Mononuclear cell (primary cell): ENCODE measurements around the gene ABAT. TPM values are rescaled to one million over a fixed set of nuclear protein-coding genes. Genes with fewer than 3 reads are reported as not detected.

Experiments used
- H3K27me3 ChIP-seq: 2 replicates; pipeline ENCODE4 v1.6.0; 2011; ENCODE audit warnings: low read length, control low read depth; ENCODE audit not compliant: insufficient read depth
- H3K4me1 ChIP-seq: 2 replicates; pipeline ENCODE4 v1.5.1; 2011; ENCODE audit warnings: mild to moderate bottlenecking, low read length, control low read depth; ENCODE audit not compliant: insufficient read depth
- H3K4me3 ChIP-seq: 2 replicates; pipeline ENCODE4 v1.5.1; 2011; ENCODE audit warnings: mild to moderate bottlenecking, low read length, moderate library complexity
- H3K9me3 ChIP-seq: 2 replicates; pipeline ENCODE4 v1.5.1; 2011; ENCODE audit warnings: low read depth, mild to moderate bottlenecking, control low read depth, low read length
- total RNA-seq: library from RNA; depleted of rRNA; stranded (reverse); fragments of >200 nt; gene quantifications from one replicate; pipeline ENCODE4 v1.2.3, GENCODE V29; 2012

The ABAT gene
- total RNA-seq, 1 donor, result 2.5 TPM

DNA sequence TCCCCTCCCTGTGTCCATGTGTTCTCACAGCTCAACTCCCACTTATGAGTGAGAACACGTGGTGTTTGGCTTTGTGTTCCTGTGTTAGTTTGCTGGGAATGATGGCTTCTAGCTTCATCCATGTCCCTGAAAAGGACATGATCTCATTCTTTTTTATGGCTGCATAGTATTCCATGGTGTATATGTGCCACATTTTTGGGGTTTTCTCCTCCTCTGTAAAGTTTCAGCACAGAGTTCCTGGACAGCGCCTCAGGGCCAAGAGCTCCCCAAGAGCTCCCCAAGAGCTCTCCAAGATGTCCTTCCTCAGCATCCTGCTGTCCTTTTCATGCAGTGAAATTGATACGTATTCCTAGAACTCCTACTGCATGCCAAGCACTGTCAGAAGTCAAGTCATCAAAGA, 6.9 kb upstream of the ABAT start:
- Histone ChIP-seq H3K4me1 (no peaks in the 10 kb centered on the region), H3K4me3 (no peak overlapping the region), H3K9me3 (no peaks in the 10 kb centered on the region), H3K27me3 (no peaks in the 10 kb centered on the region)

DNA sequence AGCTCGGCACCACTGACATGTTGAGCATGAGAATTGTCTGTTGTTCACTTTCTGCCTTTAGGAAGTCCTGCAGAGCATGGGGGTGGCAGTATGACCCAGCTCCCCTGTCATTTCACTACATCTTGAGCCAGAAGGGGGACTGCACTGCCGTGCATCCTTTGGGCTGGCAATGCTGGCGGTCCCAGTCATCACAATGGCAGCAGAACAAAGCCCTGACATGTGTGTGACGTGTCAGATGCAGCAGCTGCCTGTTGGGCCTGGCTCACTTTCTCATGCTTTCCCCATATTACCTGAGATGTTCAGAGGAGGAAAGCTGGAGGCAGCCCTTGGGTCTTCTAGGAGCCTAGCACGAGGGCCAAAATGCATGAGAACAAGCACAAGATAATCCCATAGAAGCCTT, 6.3 kb upstream of the ABAT start:
- Histone ChIP-seq H3K27me3 (no peaks in the 10 kb centered on the region), H3K4me1 (no peaks in the 10 kb centered on the region), H3K4me3 (no peak overlapping the region), H3K9me3 (no peaks in the 10 kb centered on the region)

DNA sequence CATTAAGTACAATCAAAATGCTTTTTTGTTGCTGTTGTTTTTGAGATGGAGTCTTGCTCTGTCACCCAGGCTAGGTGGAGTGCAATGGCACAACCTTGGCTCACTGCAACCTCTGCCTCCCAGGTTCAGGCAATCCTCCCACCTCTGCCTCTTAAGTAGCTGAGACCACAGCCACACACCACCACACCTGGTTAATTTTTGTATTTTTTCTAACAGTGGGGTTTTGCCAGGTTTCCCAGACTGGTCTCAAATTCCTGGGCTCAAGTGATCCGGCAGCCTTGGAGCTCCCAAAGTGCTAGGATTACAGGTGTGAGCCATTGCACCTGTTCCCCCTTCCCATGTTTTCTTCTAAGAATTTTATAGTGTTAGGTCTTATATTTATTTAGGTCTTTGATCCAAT, 4.9 kb upstream of the ABAT start:
- Histone ChIP-seq H3K9me3 (no peaks in the 10 kb centered on the region), H3K4me3 (no peak overlapping the region), H3K27me3 (no peaks in the 10 kb centered on the region), H3K4me1 (no peaks in the 10 kb centered on the region)

DNA sequence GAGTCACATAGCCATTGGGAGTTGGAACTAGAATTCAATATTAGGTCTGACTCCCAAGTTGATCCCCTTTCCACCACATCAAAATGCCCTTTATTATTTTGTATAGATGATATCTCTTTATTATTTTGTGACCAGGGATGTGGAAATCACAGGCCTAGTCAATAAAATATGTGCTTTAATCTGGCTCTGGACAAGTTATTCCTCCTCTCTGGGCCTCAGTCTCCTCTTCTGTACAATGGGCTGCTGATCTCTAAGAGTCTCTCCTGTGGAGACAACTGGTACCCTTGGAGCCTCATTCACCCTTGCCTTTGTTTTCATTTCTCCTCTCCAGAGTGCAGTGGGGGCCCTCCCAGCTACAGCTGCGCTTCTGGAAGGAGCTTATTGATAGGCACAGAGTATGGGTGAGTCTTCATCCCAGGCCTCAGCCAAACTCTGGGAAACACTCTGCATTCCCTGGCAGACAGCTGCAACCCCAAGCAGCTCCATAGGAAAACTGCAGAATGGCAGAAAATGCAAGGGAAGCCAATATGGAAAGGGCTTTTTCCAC, 4.3 kb upstream of the ABAT start:
- peaks cover 5% of the 10 kb centered on the region for H3K4me1 ChIP-seq
- no peaks in the 10 kb centered on the region for H3K9me3 ChIP-seq
- no peaks in the 10 kb centered on the region for H3K27me3 ChIP-seq
- H3K4me3 ChIP-seq, result no peak overlapping the region

DNA sequence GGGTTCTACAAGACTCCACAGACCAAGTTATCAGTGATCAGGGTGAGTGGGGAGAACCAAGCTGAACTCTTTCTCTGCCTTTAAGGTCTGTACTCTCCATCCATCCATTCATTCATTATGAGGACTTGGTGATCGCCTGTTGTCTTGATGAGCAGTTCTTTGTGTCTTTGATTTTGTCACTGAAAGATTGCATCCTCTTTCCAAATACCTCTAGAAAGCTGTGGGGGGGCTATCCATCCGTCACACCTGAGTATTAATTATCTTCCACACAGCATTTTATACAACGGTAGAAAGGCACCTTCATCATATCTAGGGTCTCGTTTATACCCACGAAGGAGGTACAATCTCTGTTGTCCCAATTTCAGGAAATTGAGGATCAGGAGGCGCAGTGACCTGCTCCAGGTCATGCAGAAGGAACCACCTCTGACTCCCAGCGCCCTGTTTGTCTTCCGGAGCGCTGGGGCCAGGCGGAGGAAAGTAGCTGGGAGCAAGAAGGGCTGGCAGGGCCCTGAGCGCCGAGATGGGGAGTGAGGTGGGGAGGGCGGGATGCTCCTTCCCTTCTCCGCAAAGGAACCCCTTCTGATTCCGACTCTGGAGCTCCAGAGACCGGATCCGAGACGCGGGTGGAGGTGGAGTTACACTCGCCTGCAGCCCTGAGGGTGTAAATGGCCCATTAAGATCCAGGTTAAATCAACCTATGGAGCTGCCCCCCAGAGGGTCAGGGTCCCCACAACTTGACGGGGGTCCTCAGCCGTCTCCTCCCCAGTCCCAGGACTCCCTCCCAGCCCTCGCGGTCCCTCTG, 605 bp upstream of the ABAT start:
- Histone ChIP-seq H3K4me3 (peak overlapping the region; percentile 38), H3K27me3 (no peaks in the 10 kb centered on the region), H3K9me3 (no peaks in the 10 kb centered on the region), H3K4me1 (peaks cover 14% of the 10 kb centered on the region)

DNA sequence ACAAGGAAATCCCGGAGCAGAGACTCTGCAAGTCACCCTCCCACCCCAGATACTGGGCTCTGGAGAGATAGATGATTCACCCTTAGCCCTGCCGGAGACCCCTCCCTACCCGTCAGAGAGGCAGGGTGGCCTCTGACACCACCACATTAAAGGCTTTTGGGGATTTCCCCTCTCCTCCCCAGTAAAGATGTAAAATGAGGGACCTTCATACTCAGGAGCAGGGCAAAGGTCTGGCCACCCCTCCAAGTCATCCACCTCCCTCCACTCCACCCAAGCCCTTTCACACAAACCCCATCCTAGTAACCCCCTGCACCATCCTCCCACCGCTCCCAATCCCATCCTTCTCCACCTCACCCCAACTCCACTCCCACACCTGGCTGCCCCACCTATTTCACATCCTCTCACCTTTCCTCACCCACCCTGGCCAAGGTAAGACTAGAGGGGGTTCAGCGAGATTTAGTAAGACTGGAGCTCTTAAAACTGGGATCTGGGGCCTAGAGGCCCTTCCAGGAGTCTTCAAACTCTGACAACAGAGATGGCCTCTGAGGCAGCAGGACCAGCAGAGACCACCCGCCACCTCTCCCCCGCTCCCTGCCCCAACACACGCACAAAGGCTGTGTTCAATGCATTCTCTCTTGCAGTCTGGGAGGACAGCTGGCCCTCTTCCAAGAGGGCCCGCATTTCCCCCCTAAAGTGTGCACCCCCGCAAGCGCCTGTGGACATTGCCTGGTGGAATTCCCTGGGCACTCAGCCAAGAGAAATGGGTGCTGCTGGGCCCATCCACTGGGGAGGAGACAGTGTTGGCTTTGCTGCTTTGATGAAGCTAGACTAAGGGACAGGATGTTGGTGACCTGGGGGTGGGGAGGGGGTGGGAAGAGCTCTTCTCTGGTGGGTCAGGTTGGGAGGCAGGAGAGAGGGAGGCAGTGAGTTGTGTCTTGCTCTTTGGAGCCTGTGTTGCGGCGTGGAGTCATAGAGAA, 1.1 kb downstream of the ABAT start:
- no peaks in the 10 kb centered on the region for H3K9me3 ChIP-seq
- H3K4me3 ChIP-seq, result peak overlapping the region; percentile 60
- H3K4me1 ChIP-seq, result peaks cover 14% of the 10 kb centered on the region
- no peaks in the 10 kb centered on the region for H3K27me3 ChIP-seq

DNA sequence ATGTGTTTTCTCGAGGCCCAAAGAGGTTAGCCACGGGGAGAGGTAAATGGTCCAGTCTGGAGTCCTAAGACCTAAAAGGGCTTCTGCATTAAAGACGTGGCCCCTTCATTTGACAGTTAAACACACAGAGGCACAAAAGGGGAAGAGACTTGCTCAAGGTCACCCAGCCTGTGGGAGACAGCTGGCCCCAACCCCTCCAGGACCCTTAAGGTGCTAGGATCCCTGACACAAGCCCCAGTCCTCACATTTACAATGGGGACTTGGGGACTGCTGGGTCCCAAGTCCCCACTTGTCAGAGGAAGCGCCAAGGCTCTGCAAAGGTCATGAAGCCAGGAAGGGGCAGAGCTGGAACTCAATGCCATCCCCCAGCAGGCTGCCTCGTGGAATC, 1.7 kb downstream of the ABAT start:
- H3K4me3 ChIP-seq, result no peak overlapping the region
- peaks cover 14% of the 10 kb centered on the region for H3K4me1 ChIP-seq
- no peaks in the 10 kb centered on the region for H3K9me3 ChIP-seq
- no peaks in the 10 kb centered on the region for H3K27me3 ChIP-seq

DNA sequence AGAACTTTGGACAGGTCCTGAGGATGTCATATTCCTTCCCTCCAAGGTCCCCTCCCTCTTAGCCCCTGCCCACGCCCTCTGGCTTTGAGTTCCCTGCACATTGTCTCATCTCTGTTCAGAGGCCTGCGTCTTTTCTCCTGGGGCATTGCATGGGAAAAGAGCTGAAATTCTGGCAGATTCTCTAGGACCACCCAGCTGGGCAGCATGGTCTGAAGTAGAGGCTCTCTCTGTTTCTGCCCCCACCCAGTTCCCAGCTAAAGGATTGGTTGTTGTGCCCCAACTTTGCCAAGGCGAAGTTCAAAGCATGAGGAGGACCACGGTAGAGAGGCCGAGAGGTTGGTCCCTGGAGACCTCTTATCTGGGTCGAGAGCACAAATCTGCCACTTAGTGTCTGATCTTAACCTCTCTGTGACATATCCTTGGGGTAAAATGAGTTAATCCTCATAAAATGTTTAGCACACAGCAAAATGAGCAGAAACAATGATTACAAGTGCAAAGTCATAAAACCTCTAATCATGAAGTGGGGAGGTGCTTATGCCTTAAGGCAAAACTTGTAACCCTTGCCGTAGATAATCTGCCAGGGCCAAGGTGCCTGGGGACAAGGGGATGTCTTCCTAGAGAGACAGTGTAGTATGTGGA, 2.4 kb downstream of the ABAT start:
- no peaks in the 10 kb centered on the region for H3K9me3 ChIP-seq
- H3K4me1 ChIP-seq, result peaks cover 14% of the 10 kb centered on the region
- H3K27me3 ChIP-seq, result no peaks in the 10 kb centered on the region
- no peak overlapping the region for H3K4me3 ChIP-seq

DNA sequence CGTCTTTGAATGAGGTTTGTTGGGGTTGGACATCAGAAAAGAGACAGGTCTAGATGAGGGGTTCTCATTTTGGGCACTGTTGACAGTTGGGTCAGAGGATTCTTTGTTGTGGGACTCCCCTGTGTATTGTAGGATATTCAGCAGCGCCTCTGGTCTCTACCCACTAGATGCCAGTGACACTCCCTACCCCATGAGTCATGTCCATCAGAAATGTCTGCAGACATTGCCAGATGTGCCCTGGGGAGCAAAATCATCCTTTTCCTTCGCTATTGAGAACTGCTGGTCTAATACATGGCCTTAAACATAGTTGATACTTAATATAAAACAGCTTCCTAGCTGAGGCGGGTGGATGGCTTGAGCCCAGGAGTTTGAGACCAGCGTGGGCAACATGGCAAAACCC, 3.1 kb downstream of the ABAT start:
- no peaks in the 10 kb centered on the region for H3K9me3 ChIP-seq
- H3K4me3 ChIP-seq, result no peak overlapping the region
- H3K4me1 ChIP-seq, result peaks cover 14% of the 10 kb centered on the region
- no peaks in the 10 kb centered on the region for H3K27me3 ChIP-seq

DNA sequence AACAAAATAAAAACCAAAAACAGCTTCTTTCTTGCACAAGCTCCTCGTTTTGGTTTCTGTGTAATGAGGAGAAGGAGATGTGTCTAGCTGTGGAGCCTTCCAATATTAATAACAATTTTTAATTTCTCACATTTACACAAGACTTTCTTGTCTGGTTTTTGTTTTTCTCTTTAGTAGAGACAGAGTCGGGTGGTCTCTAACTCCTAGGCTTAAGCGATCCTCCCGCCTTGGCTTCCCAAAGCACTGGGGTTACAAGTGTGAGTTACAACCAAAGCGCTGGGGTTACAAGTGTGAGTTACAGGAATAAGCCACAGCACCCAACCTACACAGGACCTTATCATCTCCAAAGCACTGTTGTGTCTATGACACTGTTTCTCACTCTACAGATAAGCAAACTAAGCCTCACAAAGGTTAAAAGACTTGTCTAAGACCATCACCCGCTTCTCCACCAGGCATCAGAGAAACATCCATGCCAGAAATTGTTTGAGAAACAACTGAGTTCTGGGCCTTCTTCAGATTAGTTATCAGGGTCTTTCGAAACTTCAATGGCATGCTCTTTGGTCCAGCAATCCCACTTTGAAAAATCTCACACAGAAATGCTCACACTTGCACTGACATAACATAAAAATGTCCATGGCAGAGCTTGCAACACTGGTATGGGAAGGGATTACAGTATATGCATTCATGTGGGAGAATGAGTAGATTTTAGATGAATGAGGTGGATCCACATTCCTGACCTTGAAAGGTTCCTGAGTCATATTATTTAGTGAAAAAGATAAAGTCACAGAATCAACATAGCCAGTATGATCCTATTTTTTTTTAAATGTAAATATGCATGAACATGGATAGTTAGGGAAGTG, 3.9 kb downstream of the ABAT start:
- H3K9me3 ChIP-seq, result no peaks in the 10 kb centered on the region
- peaks cover 14% of the 10 kb centered on the region for H3K4me1 ChIP-seq
- H3K27me3 ChIP-seq, result no peaks in the 10 kb centered on the region
- H3K4me3 ChIP-seq, result no peak overlapping the region

DNA sequence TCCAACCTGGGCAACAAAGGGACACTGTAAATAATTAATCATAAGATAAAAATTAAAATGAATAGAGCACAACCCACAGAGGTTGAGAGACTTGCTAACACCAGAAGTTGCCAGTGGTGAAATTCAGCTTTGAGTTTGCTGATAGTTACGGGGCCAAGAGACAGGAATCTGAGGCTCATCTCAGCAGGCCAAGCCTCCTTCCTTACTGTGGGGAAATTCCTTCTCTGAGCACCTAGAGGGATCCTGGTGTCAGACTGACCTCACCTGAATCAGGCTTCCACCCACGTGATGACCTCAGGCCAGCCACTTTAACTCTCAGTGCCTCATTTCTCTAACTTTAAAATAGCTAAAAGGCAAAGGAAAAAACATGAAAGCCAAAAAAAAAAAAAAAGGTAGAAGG, 4.7 kb downstream of the ABAT start:
- H3K4me3 ChIP-seq, result no peak overlapping the region
- H3K27me3 ChIP-seq, result no peaks in the 10 kb centered on the region
- H3K4me1 ChIP-seq, result peaks cover 14% of the 10 kb centered on the region
- no peaks in the 10 kb centered on the region for H3K9me3 ChIP-seq

DNA sequence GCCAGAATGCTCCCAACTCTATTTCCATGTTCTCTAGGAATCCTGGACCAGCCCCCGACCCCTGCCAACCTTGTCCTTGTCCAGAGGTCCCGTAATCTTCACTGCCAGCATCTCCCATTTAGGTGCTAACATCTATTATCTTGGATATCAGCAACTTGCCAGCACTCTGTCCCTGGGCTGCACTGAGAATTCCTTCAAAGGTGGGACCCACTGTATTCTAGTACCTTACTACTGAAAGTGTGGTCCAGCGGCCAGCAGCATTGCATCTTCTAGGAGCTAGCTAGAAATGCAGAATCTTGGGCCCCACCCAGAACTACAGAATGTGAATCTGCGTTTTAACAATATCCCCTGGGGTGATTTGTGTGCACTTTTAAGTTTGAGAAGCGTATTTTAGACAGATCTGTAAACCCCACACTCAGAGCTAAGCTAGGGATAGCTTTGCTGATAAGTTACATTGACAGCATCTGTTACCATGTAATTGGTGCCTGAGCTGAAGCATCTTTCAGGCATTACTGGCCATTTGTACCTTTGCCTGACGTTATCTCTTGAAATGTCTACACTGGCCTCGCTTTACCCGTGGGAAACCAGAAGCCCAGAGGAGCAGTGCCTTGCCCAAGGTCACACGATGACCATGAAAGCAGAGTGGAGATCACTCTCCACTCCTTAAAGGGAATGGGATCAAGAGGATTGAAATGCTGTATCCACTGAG, 8.3 kb downstream of the ABAT start:
- Histone ChIP-seq H3K27me3 (no peaks in the 10 kb centered on the region), H3K9me3 (no peaks in the 10 kb centered on the region), H3K4me3 (no peak overlapping the region), H3K4me1 (no peaks in the 10 kb centered on the region)

DNA sequence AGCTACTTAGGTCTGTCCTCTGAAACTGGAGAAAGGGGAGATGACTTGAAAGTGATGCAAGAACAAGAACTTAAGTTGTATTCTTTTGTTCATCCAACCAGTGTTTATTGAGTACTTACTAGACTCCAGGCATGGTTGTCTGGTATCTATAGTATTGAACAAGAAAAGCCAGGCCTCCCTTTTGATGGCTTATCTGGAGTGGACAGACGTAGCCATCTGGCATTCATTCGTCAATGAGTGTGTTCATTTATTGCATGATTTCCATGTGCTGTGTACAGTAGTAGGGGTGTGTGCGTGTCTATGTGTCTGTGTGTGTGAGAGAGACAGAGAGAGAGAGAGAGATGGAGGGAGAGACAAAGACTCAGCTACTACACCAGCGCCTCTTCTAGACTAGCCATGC, 9.2 kb downstream of the ABAT start:
- Histone ChIP-seq H3K4me1 (no peaks in the 10 kb centered on the region), H3K4me3 (no peak overlapping the region), H3K27me3 (no peaks in the 10 kb centered on the region), H3K9me3 (no peaks in the 10 kb centered on the region)

DNA sequence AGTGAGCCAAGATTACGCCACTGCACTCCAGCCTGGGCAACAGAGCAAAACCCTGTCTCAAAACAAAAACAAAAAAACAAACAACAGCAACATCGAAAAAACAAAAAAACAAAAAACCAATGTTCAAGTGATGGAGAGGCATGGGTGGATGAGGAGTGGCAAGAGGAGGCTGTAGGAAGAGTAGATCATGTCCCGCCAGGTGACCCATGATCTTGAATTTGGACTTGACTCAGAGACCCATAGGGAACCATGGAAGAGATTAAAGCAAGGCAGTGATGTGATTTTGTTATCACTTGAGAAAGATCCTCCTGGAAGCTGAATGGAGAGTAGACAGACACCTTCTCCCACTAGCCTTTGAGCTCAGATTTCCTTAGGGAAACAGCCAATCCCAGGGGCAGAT, 11.2 kb downstream of the ABAT start:
- Histone ChIP-seq H3K9me3 (peaks cover 13% of the 10 kb centered on the region), H3K4me3 (no peak overlapping the region), H3K4me1 (no peaks in the 10 kb centered on the region), H3K27me3 (no peaks in the 10 kb centered on the region)
